Measurements from ENCODE around the gene DUSP15.

DNA sequence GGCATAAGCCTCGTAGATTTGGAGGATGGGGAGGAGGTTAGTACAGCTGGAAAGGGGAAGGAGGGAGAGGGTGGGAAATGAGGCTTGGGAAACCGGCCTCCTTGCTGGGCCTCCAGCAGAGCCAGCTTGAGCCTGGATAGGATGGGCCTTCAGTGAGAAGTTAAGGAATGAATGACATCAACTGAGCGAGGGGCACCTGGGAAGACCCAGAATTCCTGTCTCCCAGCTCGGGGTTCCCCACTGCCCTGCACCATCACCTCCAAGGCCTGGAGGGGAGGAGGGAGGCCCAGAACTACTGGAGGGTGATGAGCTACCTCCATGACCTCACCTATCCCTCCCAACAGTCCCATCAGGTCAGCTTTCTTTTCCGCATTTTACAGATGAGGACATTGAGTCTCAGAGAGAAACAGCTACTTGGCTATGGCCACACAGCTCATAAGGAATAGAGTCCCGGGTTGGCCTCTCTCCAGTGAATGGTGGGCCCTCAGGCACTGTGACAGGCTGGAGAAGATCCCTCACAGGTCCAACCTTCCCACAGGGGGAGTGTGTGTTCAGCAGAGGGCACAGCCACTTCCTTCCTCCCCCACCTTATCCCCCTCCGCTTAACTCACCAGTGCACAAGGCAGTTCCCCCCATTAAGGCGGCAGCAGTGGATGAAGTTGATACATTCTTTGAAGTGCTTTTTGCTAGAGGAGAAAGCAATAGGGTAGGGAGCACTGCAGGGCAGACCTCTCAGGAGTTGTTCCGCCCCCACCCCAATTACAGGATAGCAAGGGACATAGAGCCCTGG, 6.8 kb downstream of the DUSP15 start:
- TF ChIP-seq CTCF (IDR thresholded peaks at IDR 0.05; ENCODE audit: low read depth, low read length) (no peak), POLR2A (IDR thresholded peaks at IDR 0.05; ENCODE audit: extremely low read depth, insufficient read length) (no peak), MYC (IDR thresholded peaks at IDR 0.05; ENCODE audit: low read depth, low read length) (no peak)
- TF ChIP-seq, protein P1, sequence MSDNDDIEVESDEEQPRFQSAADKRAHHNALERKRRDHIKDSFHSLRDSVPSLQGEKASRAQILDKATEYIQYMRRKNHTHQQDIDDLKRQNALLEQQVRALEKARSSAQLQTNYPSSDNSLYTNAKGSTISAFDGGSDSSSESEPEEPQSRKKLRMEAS (IDR thresholded peaks at IDR 0.05; ENCODE audit: low read depth, low read length), result no peak

Data from NB4 (cell line).